B cell (primary cell): ENCODE results near the gene LHPP.

Experiments
- EZH2 ChIP-seq: IDR thresholded peaks from 2 replicates; pipeline ENCODE4 v1.6.1; 2012; ENCODE audit warnings: borderline replicate concordance, low read depth, mild to moderate bottlenecking, moderate library complexity, low read length; ENCODE audit not compliant: insufficient read depth, poor library complexity, severe bottlenecking
- TF ChIP-seq, protein P1 (sequence below): fragments of 200-600 bp; IDR thresholded peaks from one replicate; pipeline ENCODE4 v1.8.0; 2022; ENCODE audit warnings: antibody characterized with exemption, mild to moderate bottlenecking

- TF ChIP-seq, protein P1, sequence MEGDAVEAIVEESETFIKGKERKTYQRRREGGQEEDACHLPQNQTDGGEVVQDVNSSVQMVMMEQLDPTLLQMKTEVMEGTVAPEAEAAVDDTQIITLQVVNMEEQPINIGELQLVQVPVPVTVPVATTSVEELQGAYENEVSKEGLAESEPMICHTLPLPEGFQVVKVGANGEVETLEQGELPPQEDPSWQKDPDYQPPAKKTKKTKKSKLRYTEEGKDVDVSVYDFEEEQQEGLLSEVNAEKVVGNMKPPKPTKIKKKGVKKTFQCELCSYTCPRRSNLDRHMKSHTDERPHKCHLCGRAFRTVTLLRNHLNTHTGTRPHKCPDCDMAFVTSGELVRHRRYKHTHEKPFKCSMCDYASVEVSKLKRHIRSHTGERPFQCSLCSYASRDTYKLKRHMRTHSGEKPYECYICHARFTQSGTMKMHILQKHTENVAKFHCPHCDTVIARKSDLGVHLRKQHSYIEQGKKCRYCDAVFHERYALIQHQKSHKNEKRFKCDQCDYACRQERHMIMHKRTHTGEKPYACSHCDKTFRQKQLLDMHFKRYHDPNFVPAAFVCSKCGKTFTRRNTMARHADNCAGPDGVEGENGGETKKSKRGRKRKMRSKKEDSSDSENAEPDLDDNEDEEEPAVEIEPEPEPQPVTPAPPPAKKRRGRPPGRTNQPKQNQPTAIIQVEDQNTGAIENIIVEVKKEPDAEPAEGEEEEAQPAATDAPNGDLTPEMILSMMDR = no peak
- peak; percentile 55 for TF ChIP-seq EZH2
Measured at GRCh38 chr10:124450012-124450782, 11.4 kb upstream of the LHPP start, which contains the start of gene NKX1-2.
